HG03342 (cell line): ENCODE measurements around the gene STOM.

Experiments
- ATAC-seq: cut with Tn5 transposase; IDR thresholded peaks from one replicate; pipeline ENCODE4 v1.9.1; 2021; ENCODE audit warnings: mild to moderate bottlenecking, moderate library complexity; ENCODE audit not compliant: unreplicated experiment

STOM gene

DNA sequence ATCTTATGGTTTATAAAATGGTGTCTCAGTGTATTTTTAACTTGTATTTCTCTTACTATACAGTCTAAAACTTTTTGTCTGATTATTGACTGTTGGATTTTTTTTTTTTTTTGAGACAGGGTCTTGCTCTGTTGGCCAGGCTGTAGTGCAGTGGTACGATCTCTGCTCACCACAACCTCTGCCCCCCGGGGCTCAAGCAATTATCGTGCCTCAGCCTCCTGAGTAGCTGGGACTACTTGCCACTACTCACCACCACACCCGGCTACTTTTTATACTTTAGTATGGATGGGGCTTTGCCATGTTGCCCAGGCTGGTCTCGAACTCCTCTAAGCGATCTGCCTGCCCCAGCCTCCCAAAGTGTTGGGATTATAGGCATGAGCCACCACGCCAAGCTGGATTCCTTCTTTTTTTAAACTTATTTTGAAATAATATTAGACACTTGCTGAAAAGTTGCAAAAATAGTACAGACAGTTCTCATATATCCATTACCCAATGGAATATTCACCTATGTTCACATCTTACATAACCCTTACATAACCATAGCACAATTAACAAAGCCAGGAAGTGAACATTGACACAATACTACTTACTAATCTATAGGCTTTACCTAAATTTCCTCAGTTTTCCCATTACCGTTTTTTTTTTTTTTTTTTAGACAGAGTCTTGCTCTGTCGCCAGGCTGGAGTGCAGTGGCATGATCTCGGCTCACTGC is 47.2 kb downstream of the STOM start:
- no peak for ATAC-seq

DNA sequence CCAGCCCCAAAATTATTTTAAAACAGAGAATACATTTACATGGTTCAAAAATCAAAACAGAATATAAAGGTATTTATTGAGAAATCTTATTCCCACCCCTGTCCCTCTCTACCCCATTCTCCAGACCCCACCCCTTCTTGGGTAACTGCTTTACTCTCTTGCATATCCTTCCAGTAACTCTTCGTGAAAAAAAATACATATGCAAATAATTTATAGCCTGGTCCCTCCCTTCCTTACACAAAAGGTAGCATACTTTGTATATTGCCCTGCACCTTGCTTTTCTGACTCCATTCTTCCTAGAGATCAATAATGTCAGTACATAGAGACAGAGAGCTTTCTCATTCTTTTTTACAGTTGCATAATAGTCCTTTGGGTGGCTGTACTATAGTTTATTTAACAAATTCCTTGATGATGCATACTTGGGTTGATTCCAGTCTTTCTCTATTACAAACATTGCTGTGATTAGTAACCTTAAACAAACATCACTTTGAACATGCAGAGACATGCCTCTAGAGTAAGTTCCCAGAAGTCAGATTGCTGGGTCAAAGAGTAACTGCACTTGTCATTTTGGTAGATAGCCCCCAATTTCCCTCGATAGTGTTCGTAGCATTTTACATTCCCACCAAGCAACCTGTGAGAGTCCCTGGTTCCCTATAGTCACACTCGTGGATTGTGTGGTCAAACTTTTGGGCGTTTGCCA is 47.9 kb downstream of the STOM start:
- no peak for ATAC-seq

DNA sequence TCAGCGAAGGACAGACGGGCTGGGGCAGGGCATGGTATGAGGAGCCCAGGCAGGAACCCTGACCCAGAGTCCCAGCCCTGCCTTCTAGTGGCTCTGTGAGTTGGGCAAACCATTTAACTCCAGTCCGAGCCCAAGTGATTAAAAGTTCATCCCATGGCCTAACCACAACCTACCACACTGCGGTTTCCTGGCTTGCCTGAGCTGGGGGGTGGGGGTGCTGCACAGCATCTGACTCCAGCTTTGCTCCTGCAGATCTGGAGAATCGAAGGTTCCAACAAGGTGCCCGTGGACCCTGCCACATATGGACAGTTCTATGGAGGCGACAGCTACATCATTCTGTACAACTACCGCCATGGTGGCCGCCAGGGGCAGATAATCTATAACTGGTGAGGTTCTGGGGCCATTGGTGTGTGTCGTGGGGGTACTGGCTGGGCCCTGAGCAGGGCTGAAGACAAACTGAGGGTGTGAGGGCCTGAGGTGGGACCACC is 49.0 kb downstream of the STOM start:
- ATAC-seq, result no peak

DNA sequence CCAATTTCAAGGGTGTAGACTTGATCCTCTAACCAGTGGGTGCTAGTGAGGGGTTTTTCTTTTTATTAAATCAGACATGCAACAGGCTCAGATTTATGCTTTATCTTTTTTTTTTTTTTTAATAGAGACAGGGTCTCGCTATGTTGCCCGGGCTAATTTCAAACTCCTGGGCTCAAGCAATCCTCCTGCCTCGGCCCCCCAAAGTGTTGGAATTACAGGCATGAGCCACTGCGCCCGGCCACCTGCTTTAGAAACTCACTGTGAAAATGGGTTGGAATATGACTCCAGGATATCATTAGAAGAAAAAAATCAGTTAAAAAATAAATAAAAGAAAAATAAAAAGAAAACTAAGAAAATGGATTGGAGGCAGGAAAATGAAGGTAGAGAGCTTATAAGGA is 50.7 kb downstream of the STOM start:
- no peak for ATAC-seq

DNA sequence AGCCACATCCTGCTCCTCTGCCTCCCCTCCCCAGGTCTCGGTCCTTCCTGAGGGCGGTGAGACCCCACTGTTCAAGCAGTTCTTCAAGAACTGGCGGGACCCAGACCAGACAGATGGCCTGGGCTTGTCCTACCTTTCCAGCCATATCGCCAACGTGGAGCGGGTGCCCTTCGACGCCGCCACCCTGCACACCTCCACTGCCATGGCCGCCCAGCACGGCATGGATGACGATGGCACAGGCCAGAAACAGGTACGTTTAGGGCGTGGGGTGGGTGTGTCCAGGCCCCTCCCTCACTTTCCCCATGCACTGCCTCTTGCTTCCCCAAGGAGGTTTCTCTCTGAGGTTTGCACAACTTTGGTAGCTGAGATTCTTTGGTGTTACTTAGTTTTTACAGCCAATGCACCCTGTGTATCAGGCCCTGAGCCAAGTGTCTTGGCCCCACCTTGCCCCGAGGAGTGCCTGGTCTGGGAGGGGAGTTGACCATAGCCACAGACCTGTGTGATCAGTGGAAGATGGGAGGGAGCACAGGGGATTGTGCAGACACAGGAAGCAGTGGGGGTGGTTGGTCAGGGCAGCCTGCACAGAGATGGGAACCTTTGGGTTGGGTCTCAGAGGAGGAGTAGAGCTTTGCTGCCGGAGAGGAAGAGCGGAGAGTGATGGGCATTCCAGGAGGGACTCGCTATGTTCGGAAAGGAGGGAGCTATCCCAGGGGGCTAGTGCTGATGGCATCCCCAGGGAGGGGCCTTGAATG is 51.2 kb downstream of the STOM start:
- ATAC-seq, result no peak

DNA sequence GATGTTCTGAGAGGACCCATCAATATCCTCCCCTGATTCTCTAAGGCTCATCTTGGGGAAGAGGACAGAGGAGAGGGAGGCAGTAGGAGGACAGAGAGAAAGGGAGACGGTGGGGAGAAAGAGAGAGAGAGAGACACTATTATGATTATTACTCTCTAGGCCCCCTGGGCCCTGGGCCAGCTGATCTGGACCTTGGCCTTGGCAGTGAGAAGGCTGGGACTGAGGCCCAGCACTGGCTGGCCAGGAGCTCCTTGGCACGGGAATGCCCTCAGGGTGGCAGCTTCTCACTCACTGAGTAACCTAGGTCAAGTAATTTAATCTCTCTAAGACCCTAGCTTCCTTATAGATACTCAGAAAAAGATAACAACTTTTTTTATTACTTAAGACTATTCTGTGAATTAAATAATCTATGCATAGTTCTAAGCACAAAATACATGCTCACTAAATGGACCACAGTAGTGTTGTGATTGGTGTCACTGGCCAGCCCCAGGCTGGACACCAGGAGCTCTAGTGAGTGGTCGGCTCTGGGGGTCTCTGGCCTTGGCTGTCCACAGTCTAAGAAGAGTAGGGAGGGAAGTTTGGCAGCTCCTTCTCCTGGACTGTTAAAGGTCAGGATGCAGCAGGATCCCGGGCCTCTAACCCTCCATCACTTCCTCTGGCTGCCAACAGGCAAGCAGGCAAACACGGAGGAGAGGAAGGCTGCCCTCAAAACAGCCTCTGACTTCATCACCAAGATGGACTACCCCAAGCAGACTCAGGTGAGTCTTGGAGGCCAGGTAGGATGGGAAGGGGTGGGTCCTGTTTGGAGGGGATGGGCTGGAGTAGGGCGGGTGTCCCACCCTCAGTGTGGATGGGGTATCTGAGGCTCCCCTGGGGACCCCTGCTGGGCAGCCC is 52.1 kb downstream of the STOM start:
- ATAC-seq, result no peak

DNA sequence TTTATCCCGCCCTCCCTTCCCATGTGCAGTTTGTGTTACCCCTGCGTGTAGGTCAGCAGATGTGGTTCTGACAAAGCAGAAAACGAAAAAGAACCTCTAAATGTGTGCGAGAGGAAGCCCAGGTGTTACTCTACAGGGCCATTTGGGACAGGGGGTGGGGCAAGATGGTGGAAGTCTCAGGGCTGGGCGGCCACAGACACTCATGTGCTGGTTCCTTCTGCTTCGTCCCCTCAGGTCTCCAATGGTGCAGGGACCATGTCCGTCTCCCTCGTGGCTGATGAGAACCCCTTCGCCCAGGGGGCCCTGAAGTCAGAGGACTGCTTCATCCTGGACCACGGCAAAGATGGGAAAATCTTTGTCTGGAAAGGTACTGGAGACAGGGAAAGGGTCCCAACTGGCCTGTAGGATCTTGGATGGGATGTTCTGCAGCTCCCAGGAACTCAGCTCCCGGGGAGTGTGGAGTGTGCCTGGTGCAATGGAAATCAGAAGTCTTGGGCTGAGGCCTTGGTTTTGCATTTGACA is 53.1 kb downstream of the STOM start:
- no peak for ATAC-seq

DNA sequence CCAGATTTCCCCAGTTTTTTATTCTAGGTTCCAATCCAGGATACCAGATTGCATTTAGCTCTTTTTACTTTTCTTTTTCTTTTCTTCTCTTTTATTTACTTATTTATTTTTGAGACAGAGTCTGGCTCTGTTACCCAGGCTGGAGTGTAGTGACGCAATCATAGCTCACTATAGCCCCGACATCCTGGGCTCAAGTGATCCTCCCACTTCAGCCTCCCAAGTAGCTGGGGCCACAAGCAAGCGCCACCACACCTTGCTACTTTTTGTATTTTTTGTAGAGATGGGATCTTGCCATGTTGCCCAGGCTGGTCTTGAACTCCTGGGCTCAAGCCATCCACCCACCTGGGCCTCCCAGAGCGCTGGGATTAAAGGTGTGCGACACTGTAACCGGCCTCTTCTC is 53.7 kb downstream of the STOM start:
- ATAC-seq, result no peak

DNA sequence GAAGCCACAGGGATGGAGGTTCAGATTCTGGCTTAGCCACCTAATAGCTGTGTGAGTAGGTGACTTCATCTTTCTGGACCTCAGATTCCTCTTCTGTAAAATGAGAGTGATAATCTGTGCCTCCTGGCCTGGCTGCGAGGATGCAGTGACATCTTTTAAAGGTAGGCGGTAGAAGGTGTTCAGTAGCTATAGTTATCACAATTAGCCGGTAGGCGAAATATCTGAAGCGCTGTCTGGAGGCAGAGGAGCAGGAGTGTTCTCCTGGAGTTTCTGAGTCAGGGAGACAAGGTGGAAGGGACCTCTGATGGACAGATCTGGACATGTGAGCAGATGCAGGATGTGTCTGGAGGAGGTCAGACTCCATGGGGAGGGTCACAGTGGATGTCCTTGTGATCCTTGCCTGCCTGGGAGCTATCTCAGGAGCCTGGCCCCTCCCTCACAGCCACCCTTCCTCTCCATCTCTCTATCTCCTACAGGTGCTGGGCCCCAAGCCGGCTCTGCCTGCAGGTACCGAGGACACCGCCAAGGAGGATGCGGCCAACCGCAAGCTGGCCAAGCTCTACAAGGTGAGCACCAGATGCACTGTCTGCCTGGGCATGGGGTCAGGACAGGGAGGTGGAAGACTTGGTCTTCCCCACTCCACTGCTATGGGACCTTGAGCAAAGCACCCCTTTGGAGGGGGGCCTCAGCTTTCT is 56.4 kb downstream of the STOM start:
- ATAC-seq, result no peak

DNA sequence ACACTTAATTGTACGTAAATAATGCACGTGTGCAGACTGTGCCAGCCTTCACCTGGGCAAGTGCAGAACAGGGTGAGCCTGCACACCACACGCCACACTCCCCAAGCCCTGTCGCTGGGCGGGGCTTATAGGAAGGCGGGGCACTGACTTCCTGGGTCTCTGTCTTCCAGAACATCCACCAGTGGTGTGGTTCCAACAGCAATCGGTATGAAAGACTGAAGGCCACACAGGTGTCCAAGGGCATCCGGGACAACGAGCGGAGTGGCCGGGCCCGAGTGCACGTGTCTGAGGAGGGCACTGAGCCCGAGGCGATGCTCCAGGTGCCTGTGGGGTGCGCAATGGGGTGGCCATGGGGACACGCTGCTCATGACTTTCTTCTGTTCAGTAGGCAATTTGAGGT is 57.9 kb downstream of the STOM start:
- ATAC-seq, result no peak

DNA sequence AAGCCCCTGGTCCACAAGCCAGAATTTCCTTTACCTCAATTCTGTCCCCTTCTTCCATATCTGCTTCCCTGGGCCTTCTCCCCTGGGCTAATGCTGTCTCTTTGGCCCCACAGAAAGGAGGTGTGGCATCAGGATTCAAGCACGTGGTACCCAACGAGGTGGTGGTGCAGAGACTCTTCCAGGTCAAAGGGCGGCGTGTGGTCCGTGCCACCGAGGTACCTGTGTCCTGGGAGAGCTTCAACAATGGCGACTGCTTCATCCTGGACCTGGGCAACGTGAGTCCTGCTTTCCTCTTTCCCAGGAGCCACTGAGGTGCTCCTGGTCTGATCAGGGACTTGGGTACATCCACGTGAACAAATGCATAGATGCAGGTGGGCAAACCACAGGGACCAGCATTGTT is 59.5 kb downstream of the STOM start:
- ATAC-seq, result no peak

DNA sequence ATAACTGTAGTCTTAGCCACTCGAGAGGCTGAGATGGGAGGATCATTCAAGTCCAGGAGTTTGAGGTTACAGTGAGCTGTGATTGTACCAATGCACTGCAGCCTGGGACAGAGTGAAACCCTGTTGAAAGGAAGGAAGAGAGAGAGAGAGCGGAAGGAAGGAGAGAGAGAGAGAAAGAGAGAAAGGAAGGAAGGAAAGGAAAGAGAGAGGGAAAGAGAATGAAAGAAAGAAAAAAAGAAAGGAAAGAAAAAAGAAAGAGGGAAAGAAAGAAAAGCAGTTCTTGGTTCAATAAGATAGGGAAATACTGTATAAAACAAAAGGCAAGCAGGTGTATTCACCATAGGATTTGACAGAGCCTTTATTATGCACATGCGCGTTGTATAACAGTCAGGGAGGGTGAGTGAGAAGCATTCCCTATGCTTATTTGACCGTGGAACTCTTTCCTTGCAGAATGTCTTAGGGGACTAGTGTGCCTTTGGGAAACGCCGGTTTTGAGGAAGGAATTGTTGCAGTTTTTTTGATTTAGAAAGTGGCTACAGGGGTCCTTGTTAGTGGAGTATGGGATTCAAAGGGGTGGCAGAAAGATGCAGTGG is 60.1 kb downstream of the STOM start:
- no peak for ATAC-seq

DNA sequence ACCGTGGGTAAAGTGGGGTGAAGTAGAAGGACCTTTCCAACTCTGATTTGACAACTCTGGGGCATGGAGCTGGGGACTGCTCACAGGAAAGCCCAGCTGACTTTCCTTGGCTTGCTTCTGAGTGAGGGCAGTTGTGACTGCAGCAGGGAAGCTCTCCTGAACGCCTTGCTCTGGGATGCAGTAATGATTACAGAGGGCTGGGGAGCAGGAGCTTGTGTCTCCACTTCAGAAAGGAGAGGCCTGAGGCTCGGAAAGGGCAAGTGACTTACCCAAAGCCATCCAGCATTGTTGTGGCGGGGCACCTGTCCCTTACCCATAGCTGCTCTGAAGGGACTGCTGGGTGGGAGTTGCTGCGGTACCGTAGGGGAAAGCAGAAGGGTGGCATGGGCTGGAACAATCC is 60.9 kb downstream of the STOM start:
- no peak for ATAC-seq

DNA sequence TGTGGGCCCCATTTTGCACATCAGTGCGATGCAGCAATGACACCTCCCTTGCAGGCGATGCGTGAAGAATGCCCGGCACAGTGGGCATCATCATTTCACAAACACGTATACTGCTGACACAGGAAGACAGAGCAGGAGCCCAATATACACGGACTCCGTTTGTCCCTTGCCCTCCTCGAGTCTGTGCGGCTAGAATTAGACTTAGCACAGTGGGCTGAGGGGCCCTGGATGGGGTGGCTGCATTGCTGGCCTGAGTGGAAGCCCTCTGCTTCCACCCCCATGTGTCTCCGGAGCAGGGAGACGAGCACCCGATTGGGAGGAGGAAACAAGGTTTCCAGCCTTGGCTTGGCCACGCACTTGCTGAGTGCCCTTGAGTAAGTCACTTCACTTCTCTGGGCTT is 61.3 kb downstream of the STOM start:
- ATAC-seq, result no peak

DNA sequence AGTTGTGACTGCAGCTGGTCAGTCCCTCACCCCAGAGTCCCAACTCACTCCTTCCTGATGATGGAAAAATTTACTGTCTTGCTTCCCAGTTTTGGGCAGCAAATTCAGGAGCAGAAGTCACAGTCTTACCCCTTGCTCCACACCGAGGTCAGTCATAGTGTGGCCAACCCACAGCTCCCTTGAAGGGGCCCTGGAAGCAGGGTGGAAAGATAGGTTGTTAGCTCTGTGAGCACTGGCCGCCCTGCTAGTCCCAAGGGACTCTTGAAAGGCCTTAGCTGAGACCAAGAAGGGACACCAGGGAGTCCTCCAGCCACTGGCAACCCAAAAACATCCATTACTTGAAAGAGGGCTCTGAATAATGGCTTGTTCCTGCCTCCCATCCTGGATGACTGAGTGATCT is 62.1 kb downstream of the STOM start:
- no peak for ATAC-seq

DNA sequence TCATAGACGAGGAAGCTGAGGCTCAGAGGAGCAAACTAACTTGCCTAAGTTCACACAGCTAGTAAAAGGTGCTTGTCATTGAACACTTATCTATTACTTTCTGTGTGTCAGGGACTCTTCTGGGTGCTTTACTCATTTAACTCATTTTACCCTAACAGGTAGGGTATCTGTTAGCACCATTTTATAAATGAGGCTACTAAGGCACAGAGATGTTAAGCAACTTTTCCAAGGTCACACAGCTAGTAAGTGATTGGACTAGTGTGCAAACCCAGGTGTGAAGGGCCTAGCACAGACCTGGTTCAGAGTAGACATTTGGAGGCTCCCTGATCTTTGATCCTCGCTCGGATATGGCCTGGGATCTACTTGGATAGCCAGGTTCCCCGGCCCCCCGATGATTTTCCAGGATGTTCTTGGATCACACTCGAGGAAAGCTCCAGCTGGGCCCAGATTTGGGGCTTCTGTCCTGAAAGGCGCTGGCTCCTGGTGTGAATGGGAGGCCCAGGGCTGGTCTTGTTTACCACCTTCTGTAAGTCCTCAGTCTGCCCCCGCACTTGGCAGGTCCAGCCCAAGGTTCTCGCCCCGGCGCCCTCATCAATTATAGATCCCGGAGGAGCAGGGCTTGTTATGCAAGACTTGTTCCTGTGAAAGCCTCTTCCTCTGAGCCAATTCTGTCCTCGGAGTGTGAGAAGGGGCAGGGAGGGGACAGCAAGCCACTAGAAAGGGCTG is 64.6 kb downstream of the STOM start:
- no peak for ATAC-seq

DNA sequence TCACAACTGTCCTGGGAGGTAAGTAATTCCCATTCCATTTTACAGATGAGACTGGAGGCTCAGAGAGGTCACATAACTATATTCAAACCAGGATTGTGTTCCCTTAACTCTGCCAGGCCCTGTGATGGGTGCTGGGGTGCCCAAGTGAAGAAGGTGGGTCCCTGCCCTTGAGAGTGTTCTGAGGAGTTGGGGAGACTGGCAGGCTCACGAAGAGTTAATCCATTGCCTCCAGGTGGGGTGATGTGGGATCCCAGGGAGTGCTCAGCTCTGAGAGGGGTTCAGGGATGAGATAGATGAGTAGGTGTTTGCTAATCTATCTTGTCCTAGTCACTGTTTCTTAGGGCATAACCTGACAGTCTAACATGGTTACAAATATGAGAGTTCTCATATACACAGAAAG is 65.3 kb downstream of the STOM start:
- ATAC-seq, result no peak

DNA sequence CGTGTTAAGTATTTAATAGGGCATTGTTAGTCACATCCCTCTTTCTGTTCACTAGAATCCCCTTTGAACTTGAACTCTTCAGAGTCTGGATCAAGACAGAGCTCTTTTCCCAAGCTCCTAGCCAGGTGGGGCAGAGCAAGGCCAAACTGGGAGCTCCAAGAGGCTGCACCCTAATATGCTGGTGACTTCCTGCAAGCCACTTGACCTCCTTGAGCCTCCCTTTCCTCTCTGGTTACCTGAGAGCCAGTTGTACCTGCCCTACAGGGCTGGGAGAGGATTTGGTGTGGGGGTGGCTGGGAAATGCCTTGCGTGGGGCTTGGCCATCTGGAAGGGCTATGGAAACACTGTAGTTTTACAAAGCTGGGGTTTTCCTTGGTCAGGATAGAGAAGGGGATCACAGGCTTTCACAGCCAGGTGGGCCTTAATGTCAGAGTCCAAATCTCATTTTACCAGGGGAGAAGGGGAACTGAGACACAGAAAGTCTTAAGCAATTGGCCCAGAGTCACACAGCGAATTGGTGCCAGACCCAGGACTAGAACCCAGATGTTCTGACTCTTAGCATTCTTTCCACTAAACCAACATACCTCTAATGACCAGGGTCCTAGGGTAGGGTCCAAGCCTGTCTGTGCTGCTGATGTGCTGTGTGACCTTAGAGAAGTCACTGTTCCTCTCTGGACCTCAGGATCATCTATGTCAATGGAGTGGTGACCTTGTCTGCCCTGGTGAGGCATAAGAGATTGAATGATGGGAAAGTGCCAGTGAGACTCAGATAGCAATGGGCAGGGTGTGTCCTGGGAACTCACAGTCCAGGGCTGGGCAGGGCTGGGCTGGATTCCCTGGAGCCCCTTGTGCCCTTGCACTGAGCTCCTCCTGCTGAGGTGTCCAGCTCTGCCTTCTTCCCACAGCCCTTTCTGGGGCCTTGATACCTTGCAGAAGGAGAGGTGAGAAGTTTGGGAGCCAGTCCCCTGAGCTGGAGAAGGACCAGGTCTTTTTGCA is 66.3 kb downstream of the STOM start:
- ATAC-seq, result no peak
